ENCODE measurements around the gene RHOB.

RHOB gene

DNA sequence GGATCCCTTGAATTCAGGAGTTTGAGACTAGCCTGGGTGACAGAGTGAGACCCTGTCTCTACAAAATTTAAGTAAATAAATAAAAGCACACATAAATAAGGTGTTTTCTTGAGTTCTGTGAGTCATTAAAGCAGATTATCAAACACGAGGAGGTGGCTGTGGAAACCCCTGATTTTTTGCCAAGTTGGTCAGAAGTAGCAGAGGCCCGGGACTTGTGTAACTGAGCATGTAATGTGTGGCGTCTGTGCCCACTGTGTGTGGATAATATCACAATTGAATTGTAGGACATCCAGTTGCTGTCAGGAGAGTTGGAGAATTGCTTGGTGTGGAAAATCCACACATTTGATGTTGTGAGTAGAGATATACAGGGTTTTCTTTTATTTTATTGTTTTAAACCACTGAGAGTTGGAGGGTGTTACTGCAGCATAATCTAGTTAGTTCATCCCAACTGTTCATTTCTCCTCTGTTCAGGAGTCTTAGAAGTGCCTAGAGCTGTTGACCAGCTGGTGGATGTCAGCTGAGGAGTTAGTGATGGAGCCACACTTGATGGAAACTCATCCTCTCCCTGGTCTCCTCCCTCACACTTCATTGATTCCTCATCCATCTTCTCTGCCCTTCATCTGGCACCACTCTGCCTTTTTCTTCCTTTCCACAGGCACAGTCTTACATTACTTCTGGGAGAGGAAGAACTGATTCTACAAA lies 45.9 kb upstream of the RHOB start:
- Histone ChIP-seq H2BK15ac (ENCODE audit: low read length) (no peak overlapping the region), H3K18ac (ENCODE audit: low read length) (no peak overlapping the region), H3K23ac (ENCODE audit: low read depth, low read length, poor library complexity) (no peak overlapping the region), H3K4ac (ENCODE audit: low read length) (no peak overlapping the region), H3K4me1 (ENCODE audit: control insufficient read depth in 2 of 2, insufficient read depth in 1 of 2, low read depth in 1 of 2, low read length in 2 of 2) (no peaks in the 10 kb centered on the region), H3K4me2 (ENCODE audit: insufficient read depth, low read length, poor library complexity, severe bottlenecking) (no peak overlapping the region), H2BK5ac (ENCODE audit: low read length) (no peak overlapping the region), H3K14ac (ENCODE audit: low read length) (no peak overlapping the region), H2BK120ac (ENCODE audit: low read depth, low read length) (no peak overlapping the region), H2AK5ac (ENCODE audit: low read depth, low read length) (no peak overlapping the region), H3K36me3 (replicated peaks in 1 of 2; ENCODE audit: control insufficient read depth in 2 of 2, insufficient read depth in 2 of 2, low read length in 2 of 2) (no peaks in the 10 kb centered on the region), H3K4me3 (ENCODE audit: low read length in 2 of 2) (no peak overlapping the region), H3K27me3 (ENCODE audit: control insufficient read depth in 3 of 3, insufficient read depth in 3 of 3, low read depth in 1 of 3, low read length in 3 of 3) (peaks cover 0 to 19% (median 0%) of the 10 kb centered on the region in 3 experiments), H4K8ac (ENCODE audit: low read depth, low read length) (no peak overlapping the region), H3K79me1 (ENCODE audit: low read depth, low read length) (no peaks in the 10 kb centered on the region), H3K9me3 (replicated peaks in 1 of 2; ENCODE audit: control insufficient read depth in 2 of 2, insufficient read depth in 1 of 2, low read depth in 1 of 2, low read length in 2 of 2) (no peaks in the 10 kb centered on the region), H4K91ac (ENCODE audit: low read depth, low read length, poor library complexity) (no peak overlapping the region), H2AFZ (ENCODE audit: low read length) (no peak overlapping the region), H3K27ac (replicated peaks; ENCODE audit: low read length) (no peak overlapping the region), H2BK12ac (ENCODE audit: low read length) (no peak overlapping the region), H3K9ac (ENCODE audit: low read depth, low read length, poor library complexity) (no peak overlapping the region)
- WGBS, 2 donors (ENCODE audit: extremely low coverage in 2 of 2, insufficient read length in 2 of 2, insufficient replicate concordance in 1 of 2) = no CpG with 5 or more reads among the region's 3 CpGs
- DNase-seq (ENCODE audit: low spot score) = no peak

- no peak overlapping the region for H3K4ac ChIP-seq (ENCODE audit: low read length)
Measured at GRCh38 chr2:20401489-20401835, 45.4 kb upstream of the RHOB start.

GRCh38 chr2:20403774-20404312 lies 43.0 kb upstream of the RHOB start:
- Histone ChIP-seq H3K4me1 (ENCODE audit: control insufficient read depth in 2 of 2, insufficient read depth in 1 of 2, low read depth in 1 of 2, low read length in 2 of 2) (no peaks in the 10 kb centered on the region), H3K27me3 (ENCODE audit: control insufficient read depth in 3 of 3, insufficient read depth in 3 of 3, low read depth in 1 of 3, low read length in 3 of 3) (peaks cover 0 to 11% (median 0%) of the 10 kb centered on the region in 3 experiments), H2BK15ac (ENCODE audit: low read length) (no peak overlapping the region), H2BK120ac (ENCODE audit: low read depth, low read length) (no peak overlapping the region), H3K4me2 (ENCODE audit: insufficient read depth, low read length, poor library complexity, severe bottlenecking) (no peak overlapping the region), H3K79me1 (ENCODE audit: low read depth, low read length) (no peaks in the 10 kb centered on the region), H3K14ac (ENCODE audit: low read length) (no peak overlapping the region), H4K8ac (ENCODE audit: low read depth, low read length) (no peak overlapping the region), H3K36me3 (replicated peaks in 1 of 2; ENCODE audit: control insufficient read depth in 2 of 2, insufficient read depth in 2 of 2, low read length in 2 of 2) (no peaks in the 10 kb centered on the region), H3K4ac (ENCODE audit: low read length) (no peak overlapping the region), H3K9ac (ENCODE audit: low read depth, low read length, poor library complexity) (no peak overlapping the region), H4K91ac (ENCODE audit: low read depth, low read length, poor library complexity) (no peak overlapping the region), H3K18ac (ENCODE audit: low read length) (no peak overlapping the region), H3K23ac (ENCODE audit: low read depth, low read length, poor library complexity) (no peak overlapping the region), H2BK12ac (ENCODE audit: low read length) (no peak overlapping the region), H2BK5ac (ENCODE audit: low read length) (no peak overlapping the region), H3K9me3 (replicated peaks in 1 of 2; ENCODE audit: control insufficient read depth in 2 of 2, insufficient read depth in 1 of 2, low read depth in 1 of 2, low read length in 2 of 2) (peaks cover 0 to under 1% of the 10 kb centered on the region in 2 donors), H3K27ac (replicated peaks; ENCODE audit: low read length) (no peak overlapping the region), H2AK5ac (ENCODE audit: low read depth, low read length) (no peak overlapping the region), H2AFZ (ENCODE audit: low read length) (no peak overlapping the region), H3K4me3 (ENCODE audit: low read length in 2 of 2) (no peak overlapping the region)
- WGBS, 2 donors (ENCODE audit: extremely low coverage in 2 of 2, insufficient read length in 2 of 2, insufficient replicate concordance in 1 of 2) = no CpG with 5 or more reads among the region's 5 CpGs
- DNase-seq (ENCODE audit: low spot score) = no peak

More at GRCh38 chr2:20401489-20401835, 45.4 kb upstream of the RHOB start:
- H3K23ac ChIP-seq (ENCODE audit: low read depth, low read length, poor library complexity) = no peak overlapping the region
- H3K9me3 ChIP-seq (replicated peaks in 1 of 2; ENCODE audit: control insufficient read depth in 2 of 2, insufficient read depth in 1 of 2, low read depth in 1 of 2, low read length in 2 of 2) = no peaks in the 10 kb centered on the region
- H3K18ac ChIP-seq (ENCODE audit: low read length) = no peak overlapping the region
- H3K4me3 ChIP-seq (ENCODE audit: low read length in 2 of 2) = no peak overlapping the region
- no peak overlapping the region for H3K9ac ChIP-seq (ENCODE audit: low read depth, low read length, poor library complexity)
- H3K4me2 ChIP-seq (ENCODE audit: insufficient read depth, low read length, poor library complexity, severe bottlenecking) = no peak overlapping the region
- H2AFZ ChIP-seq (ENCODE audit: low read length) = no peak overlapping the region
- H4K91ac ChIP-seq (ENCODE audit: low read depth, low read length, poor library complexity) = no peak overlapping the region
- DNase-seq (ENCODE audit: low spot score) = no peak
- no peak overlapping the region for H2BK5ac ChIP-seq (ENCODE audit: low read length)
- no peak overlapping the region for H4K8ac ChIP-seq (ENCODE audit: low read depth, low read length)
- whole genome bisulfite sequencing, 2 donors (ENCODE audit: extremely low coverage in 2 of 2, insufficient read length in 2 of 2, insufficient replicate concordance in 1 of 2) = no CpG with 5 or more reads among the region's 6 CpGs
- H3K27ac ChIP-seq (replicated peaks; ENCODE audit: low read length) = no peak overlapping the region
- H3K4me1 ChIP-seq (ENCODE audit: control insufficient read depth in 2 of 2, insufficient read depth in 1 of 2, low read depth in 1 of 2, low read length in 2 of 2) = no peaks in the 10 kb centered on the region
- H2AK5ac ChIP-seq (ENCODE audit: low read depth, low read length) = no peak overlapping the region
- H2BK15ac ChIP-seq (ENCODE audit: low read length) = no peak overlapping the region
- H3K27me3 ChIP-seq (ENCODE audit: control insufficient read depth in 3 of 3, insufficient read depth in 3 of 3, low read depth in 1 of 3, low read length in 3 of 3) = peaks cover 0 to 19% (median 0%) of the 10 kb centered on the region in 3 experiments
- no peaks in the 10 kb centered on the region for H3K36me3 ChIP-seq (replicated peaks in 1 of 2; ENCODE audit: control insufficient read depth in 2 of 2, insufficient read depth in 2 of 2, low read length in 2 of 2)
- H2BK120ac ChIP-seq (ENCODE audit: low read depth, low read length) = no peak overlapping the region
- no peak overlapping the region for H3K14ac ChIP-seq (ENCODE audit: low read length)
- H3K79me1 ChIP-seq (ENCODE audit: low read depth, low read length) = no peaks in the 10 kb centered on the region
- no peak overlapping the region for H2BK12ac ChIP-seq (ENCODE audit: low read length)

- no peak overlapping the region for H4K91ac ChIP-seq (ENCODE audit: low read depth, low read length, poor library complexity)
- H3K4me1 ChIP-seq (ENCODE audit: control insufficient read depth in 2 of 2, insufficient read depth in 1 of 2, low read depth in 1 of 2, low read length in 2 of 2) = no peaks in the 10 kb centered on the region
- no peaks in the 10 kb centered on the region for H3K79me1 ChIP-seq (ENCODE audit: low read depth, low read length)
- H2BK120ac ChIP-seq (ENCODE audit: low read depth, low read length) = no peak overlapping the region
- H2BK15ac ChIP-seq (ENCODE audit: low read length) = no peak overlapping the region
- H3K27me3 ChIP-seq (ENCODE audit: control insufficient read depth in 3 of 3, insufficient read depth in 3 of 3, low read depth in 1 of 3, low read length in 3 of 3) = peaks cover 0 to 11% (median 0%) of the 10 kb centered on the region in 3 experiments
- no peak overlapping the region for H3K4me3 ChIP-seq (ENCODE audit: low read length in 2 of 2)
- no peak overlapping the region for H4K8ac ChIP-seq (ENCODE audit: low read depth, low read length)
- H3K9ac ChIP-seq (ENCODE audit: low read depth, low read length, poor library complexity) = no peak overlapping the region
- H2AFZ ChIP-seq (ENCODE audit: low read length) = no peak overlapping the region
- H2AK5ac ChIP-seq (ENCODE audit: low read depth, low read length) = no peak overlapping the region
- no peak overlapping the region for H3K27ac ChIP-seq (replicated peaks; ENCODE audit: low read length)
- no peak overlapping the region for H3K18ac ChIP-seq (ENCODE audit: low read length)
- H2BK5ac ChIP-seq (ENCODE audit: low read length) = no peak overlapping the region
- no peak overlapping the region for H3K14ac ChIP-seq (ENCODE audit: low read length)
- H3K36me3 ChIP-seq (replicated peaks in 1 of 2; ENCODE audit: control insufficient read depth in 2 of 2, insufficient read depth in 2 of 2, low read length in 2 of 2) = no peaks in the 10 kb centered on the region
- no peak overlapping the region for H3K4me2 ChIP-seq (ENCODE audit: insufficient read depth, low read length, poor library complexity, severe bottlenecking)
- WGBS, 2 donors (ENCODE audit: extremely low coverage in 2 of 2, insufficient read length in 2 of 2, insufficient replicate concordance in 1 of 2) = no CpG with 5 or more reads among the region's 2 CpGs
- H2BK12ac ChIP-seq (ENCODE audit: low read length) = no peak overlapping the region
- H3K9me3 ChIP-seq (replicated peaks in 1 of 2; ENCODE audit: control insufficient read depth in 2 of 2, insufficient read depth in 1 of 2, low read depth in 1 of 2, low read length in 2 of 2) = peaks cover under 1 to 9% of the 10 kb centered on the region in 2 donors
- no peak overlapping the region for H3K4ac ChIP-seq (ENCODE audit: low read length)
- no peak for DNase-seq (ENCODE audit: low spot score)
- no peak overlapping the region for H3K23ac ChIP-seq (ENCODE audit: low read depth, low read length, poor library complexity)
Measured at GRCh38 chr2:20404950-20405349, 41.9 kb upstream of the RHOB start.

Measured in neuronal stem cell (in vitro differentiated cells).